Transverse colon (tissue), 3 donors: Measurements from ENCODE around the gene CGNL1.

ENCODE experiments used
- POLR2A ChIP-seq: fragments of 450-650 bp; IDR thresholded peaks from one replicate; pipeline ENCODE4 v1.6.1; 2016; ENCODE audit warnings: antibody characterized with exemption, mild to moderate bottlenecking, moderate library complexity
- POLR2AphosphoS5 ChIP-seq, 3 donors: sonication (generic); formaldehyde crosslinking; IDR thresholded peaks; one replicate each; pipeline ENCODE4 v1.6.1; 2016; ENCODE audit warnings: antibody characterized with exemption in 3 of 3

- TF ChIP-seq POLR2AphosphoS5 (IDR thresholded peaks at IDR 0.05): no peak
- TF ChIP-seq POLR2A: no peak
Measured at GRCh38 chr15:57427367-57427821, 51.1 kb downstream of the CGNL1 start.
